Measurements from ENCODE around the gene ITPR1.
"Not testable (repeated sequence)": the region's sequence is repeated elsewhere in the genome, so short reads cannot be mapped to it uniquely, and the experiment has no call there.

ITPR1 gene

GRCh38 chr3:4493014-4493940 is at the start of gene ITPR1:
Gene ITPR1 (plus strand): TSS chr3:4493348. CDS start chr3:4516492, 23,144 bp downstream.
- DNase-seq = peak; percentile 98

- DNase-seq = no peak
Measured at GRCh38 chr3:4447295-4447999, 45.7 kb upstream of the ITPR1 start.

- no peak for DNase-seq
Measured at GRCh38 chr3:4448187-4448586, 45.0 kb upstream of the ITPR1 start.

- DNase-seq = no peak
Measured at GRCh38 chr3:4449043-4449805, 43.9 kb upstream of the ITPR1 start.

- no peak for DNase-seq
Measured at GRCh38 chr3:4454142-4454541, 39.0 kb upstream of the ITPR1 start.

GRCh38 chr3:4456780-4457179 is 36.4 kb upstream of the ITPR1 start:
- not testable (repeated sequence) for DNase-seq

GRCh38 chr3:4458961-4459360 is 34.2 kb upstream of the ITPR1 start:
- no peak for DNase-seq

- no peak for DNase-seq
Measured at GRCh38 chr3:4460334-4460733, 32.8 kb upstream of the ITPR1 start.

GRCh38 chr3:4461468-4462090 is 31.6 kb upstream of the ITPR1 start:
- DNase-seq = no peak

GRCh38 chr3:4462369-4463040 is 30.6 kb upstream of the ITPR1 start:
- no peak for DNase-seq

GRCh38 chr3:4464576-4464975 is 28.6 kb upstream of the ITPR1 start:
- DNase-seq = no peak

GRCh38 chr3:4466741-4467521 is 26.2 kb upstream of the ITPR1 start, which contains the start of gene SUMF1:
Gene SUMF1 (minus strand): TSS chr3:4467269. CDS start chr3:4467245, 24 bp downstream.
- DNase-seq = peak; percentile 86

GRCh38 chr3:4467522-4467867 is 25.7 kb upstream of the ITPR1 start:
- no peak for DNase-seq

GRCh38 chr3:4471907-4472306 is 21.2 kb upstream of the ITPR1 start:
- DNase-seq = no peak

GRCh38 chr3:4472312-4472711 is 20.8 kb upstream of the ITPR1 start:
- no peak for DNase-seq

GRCh38 chr3:4472766-4473165 is 20.4 kb upstream of the ITPR1 start:
- DNase-seq = no peak

GRCh38 chr3:4474683-4475490 is 18.3 kb upstream of the ITPR1 start:
- peak; percentile 17 for DNase-seq

- DNase-seq = no peak
Measured at GRCh38 chr3:4475804-4476203, 17.3 kb upstream of the ITPR1 start.

GRCh38 chr3:4476496-4476895 is 16.7 kb upstream of the ITPR1 start:
- DNase-seq = no peak

- no peak for DNase-seq
Measured at GRCh38 chr3:4478261-4478660, 14.9 kb upstream of the ITPR1 start.

- no peak for DNase-seq
Measured at GRCh38 chr3:4491855-4492207, 1.3 kb upstream of the ITPR1 start.
